GM12873 (cell line): ENCODE results near the gene DEFB118.

ENCODE experiments used
- CTCF ChIP-seq: IDR thresholded peaks from 2 replicates; pipeline ENCODE4 v1.5.1; 2012; ENCODE audit warnings: low read depth, mild to moderate bottlenecking, moderate library complexity, low read length, control low read depth; ENCODE audit not compliant: insufficient read depth; ENCODE audit errors: missing control alignments

The DEFB118 gene

GRCh38 chr20:31368301-31368700 is at the start of gene DEFB118:
TSS of gene DEFB118 (plus strand) at chr20:31368601. CDS start at chr20:31368651, 50 bp downstream.
- TF ChIP-seq CTCF: no peak

- no peak for TF ChIP-seq CTCF
These were observed 45.9 kb upstream of the DEFB118 start for GRCh38 chr20:31322504-31322903.

- no peak for TF ChIP-seq CTCF
These were observed 37.5 kb upstream of the DEFB118 start for GRCh38 chr20:31330893-31331292.

GRCh38 chr20:31341470-31341869 is 26.9 kb upstream of the DEFB118 start:
- TF ChIP-seq CTCF: no peak

GRCh38 chr20:31355981-31356380 is 12.4 kb upstream of the DEFB118 start:
- no peak for TF ChIP-seq CTCF

- TF ChIP-seq CTCF: no peak
These were observed 5.1 kb upstream of the DEFB118 start for GRCh38 chr20:31363295-31363694.

- TF ChIP-seq CTCF: no peak
These were observed 5.9 kb downstream of the DEFB118 start for GRCh38 chr20:31374346-31374745.
